H9 (cell line): ENCODE data around the gene ADCY5. TPM values are rescaled to one million over a fixed set of nuclear protein-coding genes. Genes with fewer than 3 reads are reported as not detected.

Experiments used
- DNase-seq: peaks from one replicate; pipeline ENCODE4 v3.0.0-alpha.2; 2017
- H2AFZ ChIP-seq: one replicate; pipeline ENCODE4 v1.6.1; 2013; ENCODE audit warnings: mild to moderate bottlenecking, low read length, control low read depth, moderate library complexity
- H2AK5ac ChIP-seq: 2 replicates; pipeline ENCODE4 v1.6.1; 2013; ENCODE audit warnings: low read length, control low read depth, mixed read lengths; ENCODE audit not compliant: insufficient read length
- H2BK120ac ChIP-seq: one replicate; pipeline ENCODE4 v1.6.1; 2013; ENCODE audit warnings: low read depth, mild to moderate bottlenecking, low read length, control low read depth, inconsistent platforms; ENCODE audit not compliant: poor library complexity, severe bottlenecking
- H2BK12ac ChIP-seq: 2 replicates; pipeline ENCODE4 v1.6.1; 2013; ENCODE audit warnings: low read length, control low read depth, mixed read lengths, low read depth; ENCODE audit not compliant: insufficient read length
- H2BK15ac ChIP-seq: 2 replicates; pipeline ENCODE4 v1.6.1; 2013; ENCODE audit warnings: low read depth, low read length, control low read depth
- H2BK20ac ChIP-seq: one replicate; pipeline ENCODE4 v1.6.1; 2013; ENCODE audit warnings: low read depth, mild to moderate bottlenecking, low read length, control low read depth, inconsistent platforms; ENCODE audit not compliant: poor library complexity, severe bottlenecking
- H2BK5ac ChIP-seq: 2 replicates; pipeline ENCODE4 v1.6.1; 2013; ENCODE audit warnings: low read length, control low read depth, mixed read lengths; ENCODE audit not compliant: insufficient read length
- H3K14ac ChIP-seq: 2 replicates; pipeline ENCODE4 v1.6.1; 2013; ENCODE audit warnings: low read length, control low read depth; ENCODE audit not compliant: insufficient read depth
- H3K18ac ChIP-seq: 2 replicates; pipeline ENCODE4 v1.6.1; 2013; ENCODE audit warnings: low read depth, mild to moderate bottlenecking, mixed read lengths, low read length, control low read depth; ENCODE audit not compliant: insufficient read length
- H3K23ac ChIP-seq: 2 replicates; pipeline ENCODE4 v1.6.1; 2013; ENCODE audit warnings: low read length, control low read depth, mixed read lengths, low read depth; ENCODE audit not compliant: insufficient read length
- H3K23me2 ChIP-seq: 2 replicates; pipeline ENCODE4 v1.6.1; 2013; ENCODE audit warnings: low read depth, mild to moderate bottlenecking, mixed read lengths, low read length, control low read depth; ENCODE audit not compliant: insufficient read length, poor library complexity, severe bottlenecking
- H3K27ac ChIP-seq: 2 replicates; pipeline ENCODE4 v1.5.1; 2013; ENCODE audit warnings: low read length, control low read depth, mixed read lengths, low read depth; ENCODE audit not compliant: insufficient read length
- H3K27me3 ChIP-seq: 2 replicates; pipeline ENCODE4 v1.6.1; 2013; ENCODE audit warnings: low read length, control low read depth, inconsistent platforms; ENCODE audit not compliant: insufficient read depth
- H3K4ac ChIP-seq: 2 replicates; pipeline ENCODE4 v1.6.1; 2013; ENCODE audit warnings: low read depth, mild to moderate bottlenecking, control low read depth, inconsistent platforms, low read length, moderate library complexity
- H3K4me1 ChIP-seq: 2 replicates; pipeline ENCODE4 v1.6.1; 2013; ENCODE audit warnings: low read length, control low read depth, inconsistent platforms; ENCODE audit not compliant: insufficient read depth
- H3K4me2 ChIP-seq: 2 replicates; pipeline ENCODE4 v1.6.1; 2013; ENCODE audit warnings: low read length, control low read depth, mixed read lengths; ENCODE audit not compliant: insufficient read length, insufficient read depth
- H3K56ac ChIP-seq: 2 replicates; pipeline ENCODE4 v1.6.1; 2013; ENCODE audit warnings: low read depth, mild to moderate bottlenecking, mixed read lengths, low read length, control low read depth; ENCODE audit not compliant: insufficient read length
- H3K79me1 ChIP-seq: 2 replicates; pipeline ENCODE4 v1.6.1; 2013; ENCODE audit warnings: low read depth, mild to moderate bottlenecking, moderate library complexity, low read length, control low read depth, inconsistent platforms; ENCODE audit not compliant: insufficient read depth, poor library complexity, severe bottlenecking
- H3K79me2 ChIP-seq: 2 replicates; pipeline ENCODE4 v1.6.1; 2013; ENCODE audit warnings: low read length, control low read depth, inconsistent platforms; ENCODE audit not compliant: insufficient read depth
- H3K9ac ChIP-seq: 2 replicates; pipeline ENCODE4 v1.6.1; 2013; ENCODE audit warnings: low read length, control low read depth, mixed read lengths; ENCODE audit not compliant: insufficient read length; ENCODE audit errors: extremely low read depth
- H3K9me3 ChIP-seq: one replicate; pipeline ENCODE4 v1.6.1; 2013; ENCODE audit warnings: low read depth, low read length, inconsistent platforms; ENCODE audit not compliant: control insufficient read depth
- H3T11ph ChIP-seq: one replicate; pipeline ENCODE4 v1.6.1; 2013; ENCODE audit warnings: mild to moderate bottlenecking, low read length, control low read depth, inconsistent platforms
- H4K20me1 ChIP-seq: one replicate; pipeline ENCODE4 v1.6.1; 2013; ENCODE audit not compliant: control insufficient read depth, insufficient read length, insufficient read depth
- H4K5ac ChIP-seq: 2 replicates; pipeline ENCODE4 v1.6.1; 2013; ENCODE audit warnings: low read depth, mild to moderate bottlenecking, mixed read lengths, low read length, control low read depth; ENCODE audit not compliant: insufficient read length
- H4K8ac ChIP-seq: replicated peaks from 2 replicates; pipeline ENCODE4 v1.6.1; 2013; ENCODE audit warnings: low read length, control low read depth, mixed read lengths, low read depth; ENCODE audit not compliant: insufficient read length
- H4K91ac ChIP-seq: 2 replicates; pipeline ENCODE4 v1.6.1; 2013; ENCODE audit warnings: low read depth, mild to moderate bottlenecking, moderate library complexity, mixed read lengths, low read length, control low read depth; ENCODE audit not compliant: insufficient read length
- H3K27ac Mint-ChIP-seq, 3 experiments: 2 replicates in 2 of 3; 3 replicates in 1 of 3; pipeline ENCODE4 v1.8.0; 2020 to 2021; ENCODE audit warnings: mixed read lengths in 3 of 3, mild to moderate bottlenecking in 1 of 3, moderate library complexity in 1 of 3
- H3K27me3 Mint-ChIP-seq: 2 replicates; pipeline ENCODE4 v1.8.0; 2021; ENCODE audit warnings: low read depth, mild to moderate bottlenecking, moderate library complexity, mixed read lengths
- H3K36me3 Mint-ChIP-seq, 3 experiments: 2 replicates in 2 of 3; 3 replicates in 1 of 3; pipeline ENCODE4 v1.8.0; 2020 to 2021; ENCODE audit warnings: low read depth in 3 of 3, mixed read lengths in 3 of 3; ENCODE audit not compliant: insufficient read depth in 1 of 3
- H3K4me1 Mint-ChIP-seq, 2 experiments: 2 replicates each; pipeline ENCODE4 v1.8.0; 2020; ENCODE audit warnings: mixed read lengths in 2 of 2
- H3K4me3 Mint-ChIP-seq, 2 experiments: 2 replicates in 1 of 2; 3 replicates in 1 of 2; pipeline ENCODE4 v1.8.0; 2020 to 2021; ENCODE audit warnings: mild to moderate bottlenecking in 2 of 2, mixed read lengths in 2 of 2, moderate library complexity in 1 of 2
- H3K9me3 Mint-ChIP-seq, 2 experiments: 2 replicates in 1 of 2; 3 replicates in 1 of 2; pipeline ENCODE4 v1.8.0; 2020; ENCODE audit warnings: mild to moderate bottlenecking in 2 of 2, mixed read lengths in 2 of 2, moderate library complexity in 1 of 2
- CTCF ChIP-seq: fragments of 200-600 bp; sonication (generic); conservative IDR thresholded peaks from 3 replicates; pipeline ENCODE4 v1.8.0; 2021; ENCODE audit warnings: antibody characterized with exemption, mild to moderate bottlenecking
- WGBS: extraction: QIAGEN DNeasy Blood & Tissue Kit; methylation state at CpG from one replicate; pipeline ENCODE4 v1.1.7; 2013; ENCODE audit warnings: missing lambda C conversion rate, low lambda C conversion rate, mixed read lengths; ENCODE audit not compliant: insufficient read length; ENCODE audit errors: extremely low coverage; 5-methylcytosine and 5-hydroxymethylcytosine counted together
- total RNA-seq: library from RNA; stranded (reverse); gene quantifications from 2 replicates; pipeline ENCODE4 v1.2.1, GENCODE V29; 2021

Gene ADCY5
- total RNA-seq, 1 experiment from 2014 or later = 5.0 TPM

GRCh38 chr3:123412811-123413604, 35.9 kb downstream of the ADCY5 start:
- H3K79me2 ChIP-seq = no peaks in the 10 kb centered on the region
- no peak overlapping the region for H3K56ac ChIP-seq
- H4K8ac ChIP-seq = no peak overlapping the region
- H3K4me1 ChIP-seq = peaks cover 2% of the 10 kb centered on the region
- Mint-ChIP-seq H3K9me3 (no peaks in the 10 kb centered on the region), H3K4me1 (peaks cover 10 to 35% of the 10 kb centered on the region in 2 experiments), H3K4me3 (no peak overlapping the region), H3K27me3 (peaks cover 1% of the 10 kb centered on the region), H3K36me3 (no peaks in the 10 kb centered on the region), H3K27ac (peak overlapping the region in 1 of 3 experiments; percentile 12; a peak in 2 of 7 replicates)
- H2AK5ac ChIP-seq = no peak overlapping the region
- no peak overlapping the region for H2BK12ac ChIP-seq
- no peak overlapping the region for H2BK20ac ChIP-seq
- H4K91ac ChIP-seq = no peak overlapping the region
- H3K27ac ChIP-seq = no peak overlapping the region
- H3K4me2 ChIP-seq = no peak overlapping the region
- peaks cover 4% of the 10 kb centered on the region for H3K23me2 ChIP-seq
- H3K27me3 ChIP-seq = no peaks in the 10 kb centered on the region
- no peak overlapping the region; the same call in 1 of the 2 replicates for H3K14ac ChIP-seq
- H3K23ac ChIP-seq = no peak overlapping the region
- no peak overlapping the region for H3K4ac ChIP-seq
- H2BK5ac ChIP-seq = no peak overlapping the region
- no peaks in the 10 kb centered on the region for H3K9me3 ChIP-seq
- no peak overlapping the region for H4K5ac ChIP-seq
- H2BK120ac ChIP-seq = no peak overlapping the region
- no peaks in the 10 kb centered on the region for H4K20me1 ChIP-seq
- no peaks in the 10 kb centered on the region for H3K79me1 ChIP-seq
- TF ChIP-seq CTCF = no peak
- no CpG with 5 or more reads among the region's 21 CpGs for WGBS
- H2BK15ac ChIP-seq = no peak overlapping the region
- H2AFZ ChIP-seq = no peak overlapping the region
- H3K18ac ChIP-seq = no peak overlapping the region
- H3K9ac ChIP-seq = no peak overlapping the region
- no peak for DNase-seq
- H3T11ph ChIP-seq = no peak overlapping the region
